Effector CD8-positive, alpha-beta T cell (primary cell): ENCODE results near the gene ELMO3.
A peak's percentile ranks its signal among the peaks of the same experiment; 100 is the strongest.

Source experiments
- DNase-seq: peaks from one replicate; lab custom pipeline; 2025; lab: John Stamatoyannopoulos, UW

ELMO3 gene

GRCh38 chr16:67180166-67180565 is 18.8 kb upstream of the ELMO3 start:
- no peak for DNase-seq

GRCh38 chr16:67181346-67181745 is 17.6 kb upstream of the ELMO3 start:
- DNase-seq = no peak

DNA sequence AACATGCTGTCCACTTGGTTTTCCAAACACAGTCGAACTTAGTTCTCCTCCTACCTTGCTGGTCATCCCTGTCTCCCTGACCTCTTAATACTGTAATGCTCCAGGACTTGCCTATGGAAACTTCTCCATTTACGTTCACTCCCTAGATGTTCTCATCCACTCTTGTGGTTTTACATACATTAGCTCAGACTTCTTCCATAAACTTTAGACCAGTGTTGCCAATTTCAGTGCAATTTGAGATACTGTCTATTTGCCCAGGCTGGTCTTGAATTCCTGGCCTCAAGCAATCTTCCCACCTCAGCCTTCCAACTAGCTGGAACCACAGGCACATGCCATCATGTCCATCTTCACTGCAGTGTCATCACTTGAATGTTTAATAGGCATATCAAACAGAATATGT is 16.6 kb upstream of the ELMO3 start:
- no peak for DNase-seq

DNA sequence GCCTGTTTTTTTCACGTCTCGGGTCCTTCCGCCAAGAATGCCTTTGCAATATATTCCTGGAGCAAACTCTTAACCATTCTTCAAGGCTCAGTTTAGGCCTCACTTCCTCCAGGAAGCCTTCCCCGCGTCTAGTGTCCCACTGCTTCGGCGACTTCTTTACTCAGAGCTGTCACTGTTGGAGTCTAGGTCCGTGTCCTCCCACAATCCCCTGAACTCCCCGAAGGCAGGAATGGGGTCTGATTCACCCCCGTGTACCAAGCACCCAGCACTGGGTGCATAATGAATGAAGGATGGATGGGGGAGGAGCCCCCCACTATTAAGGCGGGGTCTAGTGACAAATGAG is 15.7 kb upstream of the ELMO3 start:
- no peak for DNase-seq

DNA sequence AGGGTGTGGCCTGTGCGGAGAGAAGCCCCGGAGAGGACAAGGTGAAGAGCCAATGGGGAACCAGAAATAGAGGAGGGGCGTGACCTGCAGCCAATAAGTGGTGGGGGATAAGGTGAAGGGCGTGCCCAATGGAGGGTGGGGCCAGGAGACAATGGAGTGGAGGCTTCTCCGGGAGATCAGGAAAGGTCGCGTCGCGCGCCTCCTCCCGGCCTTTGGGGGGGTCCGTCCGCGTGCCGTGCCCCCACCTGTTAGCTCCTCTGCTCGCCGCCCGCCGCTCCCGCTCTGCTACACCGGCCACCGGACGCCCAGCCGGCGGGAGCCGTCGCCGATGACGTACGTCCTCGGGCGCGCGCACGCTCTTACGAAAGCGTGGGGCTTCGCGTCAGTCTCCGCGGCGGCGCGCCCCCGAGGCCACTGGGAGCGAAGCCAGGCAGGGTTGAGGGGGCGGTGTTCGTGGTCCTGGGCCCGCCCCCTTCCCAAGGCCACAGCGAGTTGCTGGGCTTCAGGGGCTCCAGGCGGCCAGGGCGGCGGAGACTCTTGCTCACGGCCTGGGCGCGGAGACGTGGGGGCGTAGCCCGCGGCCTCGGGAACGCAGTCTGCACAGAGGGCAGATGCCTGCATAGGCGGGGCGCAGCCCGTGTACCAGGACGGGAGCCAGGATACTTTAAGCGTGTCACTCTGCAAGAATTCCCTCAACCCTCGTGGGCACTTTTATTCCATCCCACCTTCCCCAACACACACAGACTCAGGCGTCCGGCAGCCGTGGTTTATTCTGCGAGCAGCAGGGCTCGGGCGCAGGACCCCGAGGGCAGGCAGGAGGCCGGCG is 15.1 kb upstream of the ELMO3 start, which contains the start of gene MATCAP1:
Gene MATCAP1, minus strand, starts transcription at position 337 of the 826 bp plus-strand sequence. CDS start 3,353 bp downstream, outside the sequence.
- peak; percentile 87 for DNase-seq

DNA sequence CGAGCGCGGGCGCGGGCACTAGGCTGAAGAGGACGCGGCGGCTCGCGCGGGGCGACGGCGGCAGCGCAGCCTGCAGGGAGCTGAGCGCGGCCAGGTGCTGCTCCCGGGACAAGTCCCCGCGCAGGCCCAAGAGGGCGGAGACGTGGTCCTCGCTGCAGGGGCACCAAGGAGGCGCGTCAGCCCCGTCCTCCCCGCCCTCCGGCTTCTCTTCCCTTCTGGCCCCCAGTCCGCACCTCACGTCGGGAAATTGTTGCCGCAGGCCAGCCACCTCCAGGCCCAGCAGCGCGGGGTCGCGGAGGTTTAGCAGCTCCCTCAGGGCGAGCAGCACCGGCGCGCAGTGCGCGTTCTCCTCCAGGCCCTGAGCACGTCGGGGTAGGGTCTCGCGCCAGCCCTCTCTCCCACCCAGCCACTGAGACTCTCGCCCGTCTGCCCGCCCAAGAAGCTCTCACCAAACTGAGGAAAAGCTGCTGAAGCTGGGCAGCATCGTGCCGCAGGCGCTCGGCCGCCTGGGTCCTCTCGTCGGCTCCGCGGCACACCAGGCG is 14.4 kb upstream of the ELMO3 start:
- no peak for DNase-seq

GRCh38 chr16:67184995-67185650 is 13.8 kb upstream of the ELMO3 start:
- DNase-seq = peak; percentile 80

- DNase-seq = no peak
Measured at GRCh38 chr16:67185651-67186134, 13.2 kb upstream of the ELMO3 start.

DNA sequence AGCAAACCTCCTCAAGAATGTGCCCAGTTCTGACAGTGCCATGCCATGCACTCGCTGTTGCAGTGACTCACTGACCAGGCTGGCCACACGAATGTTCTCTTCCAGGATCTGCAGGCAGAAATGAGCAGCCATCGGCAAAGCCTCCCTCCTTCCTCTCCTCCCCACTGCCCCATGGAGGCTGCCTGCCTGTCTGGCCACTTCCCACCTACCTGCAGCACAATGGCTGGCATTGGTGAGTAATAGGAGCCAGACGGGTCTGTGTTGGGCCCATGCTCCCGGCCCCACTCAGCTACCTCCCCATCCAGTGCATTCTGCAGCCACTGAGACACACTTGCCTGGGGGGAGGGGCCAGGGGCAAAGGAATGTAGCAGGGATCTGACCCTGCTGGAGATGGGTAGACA is 12.4 kb upstream of the ELMO3 start:
- no peak for DNase-seq

DNA sequence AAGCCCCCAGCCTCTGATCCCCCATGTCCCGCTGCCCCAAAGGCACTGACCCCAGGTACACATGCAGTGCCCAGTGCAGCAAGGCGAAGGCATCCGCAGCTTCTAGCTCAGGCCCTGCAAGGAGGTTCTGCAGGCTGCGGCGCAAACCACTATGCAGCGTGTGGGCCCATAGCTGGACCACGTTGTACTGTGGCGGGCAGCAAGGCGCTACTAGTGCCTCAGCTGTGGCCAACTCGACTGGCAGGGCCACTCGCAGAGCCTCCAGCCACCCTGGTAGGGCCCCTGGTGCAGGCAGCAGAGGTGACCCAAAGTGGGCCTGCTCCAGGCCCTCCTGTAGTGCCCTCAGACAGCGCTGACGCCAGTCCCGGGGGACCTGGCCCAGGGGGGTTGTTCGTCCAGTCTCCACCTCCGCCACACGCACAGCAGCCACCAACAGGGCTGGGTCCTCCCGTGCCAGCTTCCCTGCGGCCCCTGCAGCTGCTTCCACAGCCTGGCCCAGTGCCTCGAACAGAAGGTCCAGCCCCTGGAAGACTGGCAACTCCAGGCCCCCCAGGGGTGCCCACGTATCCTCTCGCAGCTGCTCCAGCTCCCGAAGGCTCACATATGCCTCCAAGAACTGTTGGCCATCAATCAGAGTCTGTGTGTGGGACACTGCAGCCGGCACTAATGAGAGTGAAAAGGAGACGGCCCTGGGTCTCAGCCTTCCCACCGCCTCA is 11.6 kb upstream of the ELMO3 start:
- DNase-seq = no peak

GRCh38 chr16:67188323-67188722 is 10.6 kb upstream of the ELMO3 start:
- no peak for DNase-seq

DNA sequence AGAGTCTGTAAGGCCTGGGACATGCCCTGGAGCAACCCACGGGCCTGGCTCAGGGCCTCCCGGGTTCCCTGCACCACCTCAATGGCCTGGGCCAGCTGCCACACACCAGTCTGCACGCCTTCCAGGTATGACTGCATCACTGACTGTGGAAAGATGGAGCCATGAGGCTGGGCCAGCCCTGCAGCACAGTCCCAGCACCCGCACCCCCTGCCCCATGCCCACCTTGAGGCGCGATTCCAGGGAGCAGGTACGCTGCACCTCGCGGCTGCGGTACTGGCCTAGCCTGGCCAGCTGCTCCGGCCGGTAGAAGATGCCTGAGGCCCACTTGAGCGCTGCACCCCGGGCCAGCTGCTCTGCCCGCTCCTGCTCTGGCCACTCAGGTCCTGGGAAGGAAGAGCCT is 10.1 kb upstream of the ELMO3 start:
- DNase-seq = no peak

DNA sequence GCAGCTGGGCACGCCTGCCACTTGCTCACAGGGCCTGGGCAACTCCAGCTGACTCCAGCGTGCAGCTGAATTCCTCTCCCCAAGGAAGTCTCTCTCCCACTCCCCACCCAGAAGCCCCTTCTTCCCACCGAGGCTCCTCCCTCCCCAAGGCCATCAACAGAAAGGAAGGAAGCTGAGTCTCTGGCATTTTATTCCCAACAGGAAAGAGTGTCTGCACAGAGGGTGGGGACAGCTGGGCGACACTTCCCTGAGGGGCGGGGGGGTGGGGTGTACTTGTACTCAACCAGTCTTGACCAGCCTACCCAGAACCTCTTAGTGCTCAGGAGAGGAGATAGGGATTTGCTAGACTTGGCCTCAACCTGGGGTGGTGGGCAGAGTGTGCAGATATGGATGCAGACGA is 8.9 kb upstream of the ELMO3 start, which contains the start of gene EXOC3L1:
Gene EXOC3L1, minus strand, starts transcription at position 96 of the 400 bp plus-strand sequence. CDS start 460 bp downstream, outside the sequence.
- DNase-seq = no peak

DNA sequence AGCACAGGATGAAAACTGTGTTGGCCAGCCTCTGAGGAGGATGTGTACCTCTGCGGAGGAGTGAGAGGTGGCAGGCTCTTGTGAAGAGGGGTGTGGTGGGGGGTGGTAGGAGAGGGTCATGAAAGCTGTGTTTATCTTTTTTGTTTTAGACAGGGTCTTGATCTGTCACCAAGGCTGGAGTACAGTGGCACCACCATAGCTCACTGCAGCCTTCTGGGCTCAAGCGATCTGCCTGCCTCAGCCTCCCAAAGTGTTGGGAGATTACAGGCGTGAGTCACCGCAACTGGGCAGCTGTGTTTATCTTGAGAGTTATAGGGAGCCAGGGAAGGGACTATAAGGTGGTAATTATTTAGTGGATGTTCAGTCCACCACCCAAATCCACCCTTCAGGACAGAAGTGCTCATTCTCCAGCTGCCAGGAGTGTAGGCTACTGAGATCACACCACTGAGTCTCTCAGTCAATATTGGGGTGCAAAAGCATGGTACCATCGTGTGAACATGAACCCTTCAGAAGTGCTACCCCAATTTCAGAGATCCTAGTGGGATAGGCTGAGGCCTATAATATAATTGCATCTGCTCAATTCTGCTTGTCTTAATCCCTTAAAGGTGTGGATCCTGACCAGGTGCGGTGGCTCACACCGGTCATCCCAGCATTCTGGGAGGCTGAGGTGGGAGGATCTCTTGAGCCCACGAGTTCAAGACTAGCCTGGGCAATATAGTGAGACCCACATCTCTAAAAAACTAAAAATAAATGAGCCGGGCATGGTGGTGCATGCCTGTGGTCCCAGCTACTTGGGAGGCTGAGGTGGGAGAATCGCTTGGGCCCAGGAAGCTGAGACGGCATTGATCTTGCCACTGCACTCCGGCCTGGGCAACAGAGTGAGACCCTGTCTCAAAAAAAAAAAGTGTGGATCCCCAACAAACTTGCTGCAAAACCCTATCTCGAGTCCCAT is 8.2 kb upstream of the ELMO3 start:
- DNase-seq = no peak

- no peak for DNase-seq
Measured at GRCh38 chr16:67191411-67191994, 7.4 kb upstream of the ELMO3 start.

DNA sequence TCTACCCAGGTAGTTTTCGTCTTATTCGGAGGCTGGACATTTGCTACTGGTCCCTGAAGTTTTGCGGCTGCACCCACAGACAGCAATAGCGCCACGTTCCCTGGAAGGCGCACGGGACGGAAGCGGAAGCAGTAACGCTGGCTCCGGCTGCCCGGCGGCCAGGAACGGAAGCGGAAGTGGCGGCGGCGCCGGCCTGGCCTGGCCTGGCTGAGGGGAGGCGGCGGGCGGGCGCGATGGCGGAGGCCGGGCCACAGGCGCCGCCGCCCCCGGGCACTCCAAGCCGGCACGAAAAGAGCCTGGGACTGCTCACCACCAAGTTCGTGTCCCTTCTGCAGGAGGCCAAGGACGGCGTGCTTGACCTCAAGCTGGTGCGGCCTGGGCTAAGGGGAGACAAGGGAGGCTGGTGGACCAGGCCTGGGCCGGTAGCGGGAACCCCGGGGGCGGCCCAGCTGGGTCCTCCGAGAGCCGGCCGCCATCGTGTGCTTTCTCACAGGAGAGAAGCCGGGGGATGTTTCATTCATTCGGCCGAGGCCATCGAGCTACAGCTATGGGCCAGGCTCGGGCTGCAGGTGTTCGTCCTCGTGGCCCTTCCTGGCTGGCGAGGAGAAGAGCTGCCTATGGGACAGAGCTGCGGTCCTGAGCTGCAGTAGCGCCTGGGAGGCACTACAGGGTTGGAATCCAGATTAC is 6.8 kb upstream of the ELMO3 start, which contains the start of gene E2F4:
Gene E2F4, plus strand, starts transcription at position 161 of the 687 bp plus-strand sequence. Its CDS starts 73 bp downstream, at position 234.
- peak; percentile 65 for DNase-seq

- DNase-seq = no peak
Measured at GRCh38 chr16:67192781-67193361, 6.1 kb upstream of the ELMO3 start.

GRCh38 chr16:67193536-67193935 is 5.4 kb upstream of the ELMO3 start:
- DNase-seq = no peak

DNA sequence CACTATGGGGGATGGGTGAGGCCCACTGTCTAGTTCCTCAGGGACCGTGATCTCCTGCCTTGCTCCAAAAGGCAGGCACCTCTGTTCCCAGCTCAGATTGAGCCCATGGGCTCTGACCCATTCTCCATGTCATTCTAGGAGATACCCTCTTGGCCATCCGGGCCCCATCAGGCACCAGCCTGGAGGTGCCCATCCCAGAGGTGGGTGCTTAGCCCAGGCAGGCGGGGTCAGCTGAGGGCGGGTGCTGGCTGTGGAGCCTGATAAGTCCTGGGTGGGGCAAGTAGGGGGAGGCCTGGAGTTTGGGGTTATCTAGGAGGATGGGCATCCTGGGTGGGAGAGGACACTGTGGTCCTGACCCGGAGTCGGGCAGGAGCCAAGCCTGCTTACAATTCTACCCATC is 4.7 kb upstream of the ELMO3 start:
- DNase-seq = no peak

DNA sequence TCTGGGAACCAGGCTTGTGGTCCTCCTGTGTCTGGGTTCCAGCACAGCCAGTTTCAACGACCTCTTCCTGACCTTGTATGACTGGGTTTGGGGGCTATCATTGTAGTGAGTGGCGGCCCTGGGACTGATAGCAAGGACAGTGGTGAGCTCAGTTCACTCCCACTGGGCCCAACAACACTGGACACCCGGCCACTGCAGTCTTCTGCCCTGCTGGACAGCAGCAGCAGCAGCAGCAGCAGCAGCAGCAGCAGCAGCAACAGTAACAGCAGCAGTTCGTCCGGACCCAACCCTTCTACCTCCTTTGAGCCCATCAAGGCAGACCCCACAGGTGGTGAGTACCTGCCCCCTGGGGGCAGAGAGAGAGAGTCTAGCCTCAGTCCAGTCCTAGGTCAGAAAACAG is 3.3 kb upstream of the ELMO3 start:
- DNase-seq = no peak
